Fibroblast of the aortic adventitia (primary cell): ENCODE data around the gene SLC24A5. TPM values are rescaled to one million over a fixed set of nuclear protein-coding genes. Genes with fewer than 3 reads are reported as not detected.

Experiments used
- DNase-seq: peaks from one replicate; pipeline ENCODE4 v3.0.0-alpha.2; 2010; ENCODE audit warnings: low read depth
- H3K4me3 ChIP-seq: 2 replicates; pipeline ENCODE4 v1.5.1; 2011; ENCODE audit warnings: low read depth, mild to moderate bottlenecking, control low read depth, low read length, moderate library complexity
- total RNA-seq: library from RNA; depleted of rRNA; stranded (reverse); fragments of >200 nt; gene quantifications from 2 replicates; pipeline ENCODE4 v1.2.3, GENCODE V29; 2012; ENCODE audit warnings: low replicate concordance
- TF ChIP-seq, protein P1 (sequence below): IDR thresholded peaks from 2 replicates; pipeline ENCODE4 v1.5.1; 2011; ENCODE audit warnings: mild to moderate bottlenecking, low read length, control low read depth, inconsistent platforms; ENCODE audit not compliant: insufficient read depth

Gene SLC24A5
- total RNA-seq, 1 donor: not detected

DNA sequence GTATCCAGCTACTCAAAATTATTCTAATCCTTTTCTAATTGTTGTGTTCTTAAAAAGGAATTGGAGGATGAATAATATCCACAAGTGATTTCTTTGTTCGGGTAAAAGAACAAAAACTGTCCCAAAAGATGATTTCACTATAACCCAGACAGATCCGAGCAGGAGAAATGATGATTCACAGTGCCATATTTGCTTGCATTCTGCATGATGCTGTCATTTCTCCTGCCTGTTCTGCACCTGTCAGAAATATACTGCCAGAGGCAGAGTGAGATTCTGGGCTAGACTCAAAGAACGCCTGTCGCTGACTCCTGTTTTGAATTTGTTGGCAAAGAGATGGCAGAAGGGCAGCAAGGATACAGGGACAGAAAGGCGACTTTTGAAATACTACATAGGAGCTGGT is 34.7 kb upstream of the SLC24A5 start:
- no peak overlapping the region for H3K4me3 ChIP-seq
- DNase-seq: no peak
- TF ChIP-seq, protein P1, sequence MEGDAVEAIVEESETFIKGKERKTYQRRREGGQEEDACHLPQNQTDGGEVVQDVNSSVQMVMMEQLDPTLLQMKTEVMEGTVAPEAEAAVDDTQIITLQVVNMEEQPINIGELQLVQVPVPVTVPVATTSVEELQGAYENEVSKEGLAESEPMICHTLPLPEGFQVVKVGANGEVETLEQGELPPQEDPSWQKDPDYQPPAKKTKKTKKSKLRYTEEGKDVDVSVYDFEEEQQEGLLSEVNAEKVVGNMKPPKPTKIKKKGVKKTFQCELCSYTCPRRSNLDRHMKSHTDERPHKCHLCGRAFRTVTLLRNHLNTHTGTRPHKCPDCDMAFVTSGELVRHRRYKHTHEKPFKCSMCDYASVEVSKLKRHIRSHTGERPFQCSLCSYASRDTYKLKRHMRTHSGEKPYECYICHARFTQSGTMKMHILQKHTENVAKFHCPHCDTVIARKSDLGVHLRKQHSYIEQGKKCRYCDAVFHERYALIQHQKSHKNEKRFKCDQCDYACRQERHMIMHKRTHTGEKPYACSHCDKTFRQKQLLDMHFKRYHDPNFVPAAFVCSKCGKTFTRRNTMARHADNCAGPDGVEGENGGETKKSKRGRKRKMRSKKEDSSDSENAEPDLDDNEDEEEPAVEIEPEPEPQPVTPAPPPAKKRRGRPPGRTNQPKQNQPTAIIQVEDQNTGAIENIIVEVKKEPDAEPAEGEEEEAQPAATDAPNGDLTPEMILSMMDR: no peak

GRCh38 chr15:48086576-48086975 is 34.2 kb upstream of the SLC24A5 start:
- H3K4me3 ChIP-seq: no peak overlapping the region
- peak; percentile 44 for DNase-seq
- TF ChIP-seq, protein P1: no peak

GRCh38 chr15:48087844-48088243 is 32.9 kb upstream of the SLC24A5 start:
- no peak for DNase-seq
- TF ChIP-seq, protein P1: no peak
- no peak overlapping the region for H3K4me3 ChIP-seq

GRCh38 chr15:48089702-48090101 is 31.1 kb upstream of the SLC24A5 start:
- TF ChIP-seq, protein P1: no peak
- no peak for DNase-seq
- H3K4me3 ChIP-seq: no peak overlapping the region

- DNase-seq: no peak
- TF ChIP-seq, protein P1: no peak
- H3K4me3 ChIP-seq: no peak overlapping the region
Observed at GRCh38 chr15:48090115-48090514, 30.7 kb upstream of the SLC24A5 start.

DNA sequence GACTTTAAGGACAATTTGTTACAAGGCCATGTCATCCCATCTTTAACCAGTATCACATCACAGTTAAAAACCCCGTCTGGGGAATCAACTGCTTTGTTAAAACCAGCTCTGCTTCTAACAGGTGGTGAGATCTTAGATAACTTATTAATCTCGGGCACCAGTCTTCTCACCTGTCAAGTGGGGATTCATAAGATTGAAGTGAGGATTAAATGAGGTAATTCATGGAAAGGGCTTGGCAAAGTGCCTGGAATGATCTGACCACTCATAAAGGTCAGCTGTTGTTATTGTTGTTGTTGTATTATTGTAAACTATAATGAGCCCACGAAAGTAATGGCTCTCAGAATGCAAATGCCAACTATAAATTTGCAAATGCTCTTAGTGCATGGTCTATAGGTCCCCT is 30.1 kb upstream of the SLC24A5 start:
- DNase-seq: no peak
- no peak overlapping the region for H3K4me3 ChIP-seq
- TF ChIP-seq, protein P1: no peak

DNA sequence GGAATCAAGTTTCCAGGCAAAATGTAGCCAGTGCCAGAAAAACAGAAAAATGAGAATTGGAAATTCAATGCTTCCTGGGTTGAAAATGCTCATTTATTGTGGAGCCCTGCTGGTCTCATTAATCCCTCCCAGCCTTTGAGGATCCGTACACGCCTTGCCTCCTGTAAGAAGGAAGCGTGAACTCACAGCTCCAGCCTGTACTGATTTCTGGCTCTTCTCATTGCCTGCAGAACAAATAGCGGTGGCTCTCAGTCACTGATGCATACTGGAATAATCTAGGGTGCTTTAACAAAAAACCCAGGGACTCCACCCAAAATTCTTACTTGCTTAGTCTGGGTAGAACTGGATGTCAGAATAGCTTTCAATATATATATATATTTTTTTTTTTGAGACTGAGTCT is 29.3 kb upstream of the SLC24A5 start:
- TF ChIP-seq, protein P1: no peak
- no peak overlapping the region for H3K4me3 ChIP-seq
- peak; percentile 12 for DNase-seq
